ENCODE measurements around the gene SFSWAP.
"Not testable (repeated sequence)": the region's sequence is repeated elsewhere in the genome, so short reads cannot be mapped to it uniquely, and the experiment has no call there.

SFSWAP gene

GRCh38 chr12:131761638-131762037, 50.7 kb downstream of the SFSWAP start:
- DNase-seq (ENCODE audit: low spot score), result no peak

- no peak for DNase-seq (ENCODE audit: low spot score)
Measured at GRCh38 chr12:131764738-131765137, 53.8 kb downstream of the SFSWAP start.

GRCh38 chr12:131765961-131766360, 55.1 kb downstream of the SFSWAP start:
- no peak for DNase-seq (ENCODE audit: low spot score)

- no peak for DNase-seq (ENCODE audit: low spot score)
Measured at GRCh38 chr12:131766382-131767107, 55.7 kb downstream of the SFSWAP start.

- no peak for DNase-seq (ENCODE audit: low spot score)
Measured at GRCh38 chr12:131770120-131770519, 59.2 kb downstream of the SFSWAP start.

- DNase-seq (ENCODE audit: low spot score), result no peak
Measured at GRCh38 chr12:131771965-131772364, 61.1 kb downstream of the SFSWAP start.

- DNase-seq (ENCODE audit: low spot score), result no peak
Measured at GRCh38 chr12:131773582-131774221, 62.8 kb downstream of the SFSWAP start.

GRCh38 chr12:131774576-131775391, 63.9 kb downstream of the SFSWAP start:
- no peak for DNase-seq (ENCODE audit: low spot score)

- no peak for DNase-seq (ENCODE audit: low spot score)
Measured at GRCh38 chr12:131775392-131776236, 64.7 kb downstream of the SFSWAP start.

GRCh38 chr12:131776237-131776889, 65.5 kb downstream of the SFSWAP start:
- no peak for DNase-seq (ENCODE audit: low spot score)

- DNase-seq (ENCODE audit: low spot score), result not testable (repeated sequence)
Measured at GRCh38 chr12:131777269-131777668, 66.4 kb downstream of the SFSWAP start.

GRCh38 chr12:131779027-131779426, 68.1 kb downstream of the SFSWAP start:
- DNase-seq (ENCODE audit: low spot score), result no peak

- no peak for DNase-seq (ENCODE audit: low spot score)
Measured at GRCh38 chr12:131782061-131782460, 71.2 kb downstream of the SFSWAP start.

- DNase-seq (ENCODE audit: low spot score), result peak; percentile 11
Measured at GRCh38 chr12:131783915-131784541, 73.1 kb downstream of the SFSWAP start.

GRCh38 chr12:131784909-131785762, 74.2 kb downstream of the SFSWAP start:
- no peak for DNase-seq (ENCODE audit: low spot score)

- DNase-seq (ENCODE audit: low spot score), result no peak
Measured at GRCh38 chr12:131785763-131786330, 75.0 kb downstream of the SFSWAP start.

GRCh38 chr12:131786331-131786730, 75.4 kb downstream of the SFSWAP start:
- no peak for DNase-seq (ENCODE audit: low spot score)

GRCh38 chr12:131787143-131787660, 76.3 kb downstream of the SFSWAP start:
- no peak for DNase-seq (ENCODE audit: low spot score)

GRCh38 chr12:131788070-131788469, 77.2 kb downstream of the SFSWAP start:
- DNase-seq (ENCODE audit: low spot score), result no peak
